A673 (cell line): Measurements from ENCODE around the gene ATG13. TPM values are rescaled to one million over a fixed set of nuclear protein-coding genes. Genes with fewer than 3 reads are reported as not detected.
A peak's percentile ranks its signal among the peaks of the same experiment; 100 is the strongest.

Experiments used
- BruUV-seq: library from RNA; stranded (reverse); fragments of 400-500 nt; replicated peaks from 2 replicates; lab custom pipeline; 2021; lab: Mats Ljungman, UMichigan
- CTCF ChIA-PET: fragments of 300-600 bp; sonication (Branson Sonifier 250); formaldehyde crosslinking; loops from one replicate; lab custom pipeline; 2022; ENCODE audit warnings: antibody characterized with exemption; lab: Charles Lee
- POLR2A ChIA-PET: fragments of 300-600 bp; sonication (Branson Sonifier 250); formaldehyde crosslinking; loops from one replicate; lab custom pipeline; 2022; ENCODE audit warnings: antibody characterized with exemption; ENCODE audit not compliant: low non-redundant PET; lab: Charles Lee
- DNase-seq: peaks from one replicate; pipeline ENCODE4 v3.0.0-alpha.2; 2015; ENCODE audit warnings: low spot score
- H3K27ac ChIP-seq: fragments of 200-600 bp; sonication (generic); 2 replicates; pipeline ENCODE4 v1.5.1; 2016; ENCODE audit warnings: mixed run types, low read depth, mild to moderate bottlenecking, mixed read lengths, antibody characterized with exemption, low read length; ENCODE audit not compliant: poor library complexity, severe bottlenecking
- H3K27me3 ChIP-seq: fragments of 200-600 bp; sonication (generic); replicated peaks from 2 replicates; pipeline ENCODE4 v1.6.1; 2017; ENCODE audit warnings: mixed run types, low read depth, mild to moderate bottlenecking, mixed read lengths, antibody characterized with exemption, low read length; ENCODE audit not compliant: insufficient read depth, poor library complexity
- H3K36me3 ChIP-seq: fragments of 200-600 bp; sonication (generic); 2 replicates; pipeline ENCODE4 v1.6.1; 2016; ENCODE audit warnings: mixed run types, mild to moderate bottlenecking, mixed read lengths, antibody characterized with exemption, low read length; ENCODE audit not compliant: insufficient read depth, poor library complexity, severe bottlenecking
- H3K4me1 ChIP-seq: fragments of 200-600 bp; sonication (generic); 2 replicates; pipeline ENCODE4 v1.6.1; 2017; ENCODE audit warnings: mixed run types, mild to moderate bottlenecking, mixed read lengths, antibody characterized with exemption, low read length; ENCODE audit not compliant: insufficient read depth, poor library complexity, severe bottlenecking
- H3K4me3 ChIP-seq: fragments of 200-600 bp; sonication (generic); 2 replicates; pipeline ENCODE4 v1.5.1; 2016; ENCODE audit warnings: low read depth, mixed run types, mild to moderate bottlenecking, mixed read lengths, low read length; ENCODE audit not compliant: poor library complexity, severe bottlenecking
- H3K9me3 ChIP-seq: fragments of 200-600 bp; sonication (generic); 2 replicates; pipeline ENCODE4 v1.6.1; 2016; ENCODE audit warnings: mixed run types, low read depth, mild to moderate bottlenecking, mixed read lengths, antibody characterized with exemption, low read length; ENCODE audit not compliant: poor library complexity, severe bottlenecking
- CTCF ChIP-seq: fragments of 300-800, 200-600 bp; sonication (generic); conservative IDR thresholded peaks from 2 replicates; pipeline ENCODE4 v1.5.1; 2017; ENCODE audit warnings: low read depth, mild to moderate bottlenecking, antibody characterized with exemption, low read length, moderate library complexity, mixed read lengths
- EZH2 ChIP-seq: fragments of 200-600 bp; sonication (generic); IDR thresholded peaks from 2 replicates; pipeline ENCODE4 v1.6.1; 2017; ENCODE audit warnings: borderline replicate concordance, low read depth, mild to moderate bottlenecking, mixed read lengths, antibody characterized with exemption, low read length; ENCODE audit not compliant: poor library complexity, severe bottlenecking
- intact Hi-C: fragments of 100-400 bp; cut with micrococcal nuclease; formaldehyde crosslinking; loops from one replicate; pipeline ENCODE4 v1.10.0; 2022; ENCODE audit not compliant: unreplicated experiment
- total RNA-seq: library from RNA; stranded (reverse); gene quantifications from 2 replicates; pipeline ENCODE4 v1.2.3, GENCODE V29; 2021

ATG13 gene
- total RNA-seq, 1 experiment from 2014 or later = 155 TPM

GRCh38 chr11:46612326-46612725, 5.0 kb upstream of the ATG13 start:
- no TSS peak for BruUV-seq
- ChIA-PET POLR2A (interaction anchor here (0.6 kb wide), 2 partner anchors 134 to 597 kb away, joined by 3 read pairs; no protein-coding TSS in a partner anchor), CTCF (no interaction called here)
- TF ChIP-seq EZH2 (no peak), CTCF (no peak)
- DNase-seq = no peak
- Histone ChIP-seq H3K9me3 (no peaks in the 10 kb centered on the region), H3K4me1 (peaks cover 15% of the 10 kb centered on the region), H3K4me3 (no peak overlapping the region), H3K27me3 (no peaks in the 10 kb centered on the region), H3K27ac (no peak overlapping the region), H3K36me3 (no peaks in the 10 kb centered on the region)
- intact Hi-C loops = no loop called here

GRCh38 chr11:46615756-46616155, 1.6 kb upstream of the ATG13 start:
- no peak overlapping the region for H3K27ac ChIP-seq
- intact Hi-C loops = no loop called here
- BruUV-seq = no TSS peak
- H3K9me3 ChIP-seq = no peaks in the 10 kb centered on the region
- H3K27me3 ChIP-seq = no peaks in the 10 kb centered on the region
- ChIA-PET CTCF (interaction anchor here (0.7 kb wide), 1 partner anchor 184 kb away, joined by 3 read pairs; no protein-coding TSS in a partner anchor), POLR2A (no interaction called here)
- H3K36me3 ChIP-seq = no peaks in the 10 kb centered on the region
- no peak for DNase-seq
- TF ChIP-seq CTCF (no peak), EZH2 (no peak)
- no peak overlapping the region for H3K4me3 ChIP-seq
- H3K4me1 ChIP-seq = peaks cover 23% of the 10 kb centered on the region

GRCh38 chr11:46616551-46617133, 711 bp upstream of the ATG13 start:
- Histone ChIP-seq H3K27ac (peak overlapping the region; percentile 97), H3K36me3 (peaks cover 7% of the 10 kb centered on the region), H3K4me3 (peak overlapping the region; percentile 65), H3K9me3 (no peaks in the 10 kb centered on the region), H3K4me1 (peaks cover 23% of the 10 kb centered on the region), H3K27me3 (no peaks in the 10 kb centered on the region)
- intact Hi-C loops = no loop called here
- peak; percentile 36 for DNase-seq
- ChIA-PET POLR2A (no interaction called here), CTCF (interaction anchor here (0.6 kb wide), 1 partner anchor 128 kb away, joined by 3 read pairs; no protein-coding TSS in a partner anchor)
- no peak for TF ChIP-seq CTCF
- TF ChIP-seq EZH2 = no peak
- BruUV-seq = TSS peak; percentile 90
